GM12892 (cell line): ENCODE measurements around the gene ATP11B.

Experiments used
- POLR2A ChIP-seq: IDR thresholded peaks from 2 replicates; pipeline ENCODE4 v1.6.1; 2011; ENCODE audit warnings: low read depth, low read length, control low read depth
- POLR2AphosphoS5 ChIP-seq: IDR thresholded peaks from 2 replicates; pipeline ENCODE4 v1.6.1; 2011; ENCODE audit warnings: low read depth, low read length, control low read depth

DNA sequence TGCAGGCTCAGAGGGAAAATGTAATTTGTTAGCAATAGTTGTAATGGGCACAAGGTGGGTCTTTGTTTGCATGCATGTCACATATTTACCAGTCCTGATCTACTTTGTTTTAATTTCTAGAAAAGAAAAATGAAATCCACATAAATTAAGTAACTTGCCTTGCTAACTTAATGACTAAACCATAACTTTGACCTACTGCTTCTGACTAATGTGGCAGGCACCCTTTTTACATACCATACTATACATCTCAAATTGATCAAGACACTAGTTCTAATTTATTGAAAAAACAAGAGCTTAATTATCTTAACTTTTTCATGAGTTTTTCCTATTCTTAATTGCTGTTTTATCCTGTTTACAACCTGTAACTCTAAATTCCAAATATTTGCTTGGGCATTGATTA is 93.2 kb downstream of the ATP11B start:
- TF ChIP-seq POLR2AphosphoS5 = no peak
- no peak for TF ChIP-seq POLR2A
